MM.1S (cell line): ENCODE measurements around the gene PPP1R12A.
"Not testable (repeated sequence)": the region's sequence is repeated elsewhere in the genome, so short reads cannot be mapped to it uniquely, and the experiment has no call there.

Source experiments
- DNase-seq: peaks from one replicate; pipeline ENCODE4 v3.0.0-alpha.2; 2015
- H2AFZ ChIP-seq: fragments of 300-600 bp; sonication (generic); 2 replicates; pipeline ENCODE4 v1.6.0; 2016; ENCODE audit warnings: antibody characterized with exemption, low read length
- H3F3A ChIP-seq: fragments of 300-600 bp; sonication (generic); 2 replicates; pipeline ENCODE4 v1.6.1; 2016; ENCODE audit warnings: mild to moderate bottlenecking, antibody characterized with exemption, low read length, moderate library complexity, mixed read lengths; ENCODE audit not compliant: insufficient read depth
- H3K27ac ChIP-seq: fragments of 300-600 bp; sonication (generic); 2 replicates; pipeline ENCODE4 v1.5.1; 2016; ENCODE audit warnings: mild to moderate bottlenecking, low read length
- H3K27me3 ChIP-seq: fragments of 300-600 bp; sonication (generic); replicated peaks from 2 replicates; pipeline ENCODE4 v1.6.0; 2016; ENCODE audit warnings: low read length; ENCODE audit not compliant: insufficient read depth
- H3K36me3 ChIP-seq: fragments of 300-600 bp; sonication (generic); replicated peaks from 2 replicates; pipeline ENCODE4 v1.6.1; 2016; ENCODE audit warnings: mild to moderate bottlenecking, low read length, mixed read lengths; ENCODE audit not compliant: insufficient read depth
- H3K4me1 ChIP-seq: fragments of 300-600 bp; sonication (generic); 2 replicates; pipeline ENCODE4 v1.6.1; 2016; ENCODE audit warnings: low read length, mixed read lengths
- H3K4me2 ChIP-seq: fragments of 300-600 bp; sonication (generic); 2 replicates; pipeline ENCODE4 v1.6.0; 2016; ENCODE audit warnings: low read depth, low read length
- H3K4me3 ChIP-seq: fragments of 300-600 bp; sonication (generic); 2 replicates; pipeline ENCODE4 v1.5.1; 2016; ENCODE audit warnings: low read length, mixed read lengths
- H3K79me2 ChIP-seq: fragments of 300-600 bp; sonication (generic); 2 replicates; pipeline ENCODE4 v1.6.1; 2016; ENCODE audit warnings: mixed run types, low read length, mixed read lengths
- H3K9ac ChIP-seq: fragments of 300-600 bp; sonication (generic); 2 replicates; pipeline ENCODE4 v1.6.1; 2016; ENCODE audit warnings: low read length, mixed read lengths
- H3K9me2 ChIP-seq: fragments of 300-600 bp; sonication (generic); replicated peaks from 2 replicates; pipeline ENCODE4 v1.6.1; 2016; ENCODE audit warnings: mild to moderate bottlenecking, low read length, mixed read lengths; ENCODE audit not compliant: insufficient read depth
- H3K9me3 ChIP-seq: fragments of 300-600 bp; sonication (generic); replicated peaks from 2 replicates; pipeline ENCODE4 v1.6.1; 2016; ENCODE audit warnings: mild to moderate bottlenecking, low read length, mixed read lengths; ENCODE audit not compliant: insufficient read depth
- H4K20me1 ChIP-seq: fragments of 300-600 bp; sonication (generic); 2 replicates; pipeline ENCODE4 v1.6.1; 2016; ENCODE audit warnings: mild to moderate bottlenecking, low read length, moderate library complexity, mixed read lengths; ENCODE audit not compliant: insufficient read depth
- CTCF ChIP-seq: fragments of 300-600 bp; sonication (generic); IDR thresholded peaks from 2 replicates; pipeline ENCODE4 v1.5.1; 2016; ENCODE audit warnings: antibody characterized with exemption, low read length, mixed read lengths
- EZH2 ChIP-seq: fragments of 300-600 bp; sonication (generic); optimal IDR thresholded peaks from 2 replicates; pipeline ENCODE3; 2017; ENCODE audit warnings: low read depth, mild to moderate bottlenecking, antibody characterized with exemption, low read length, mixed read lengths
- EZH2phosphoT487 ChIP-seq: fragments of 300-600 bp; sonication (generic); IDR thresholded peaks from 2 replicates; pipeline ENCODE4 v1.6.1; 2018; ENCODE audit warnings: antibody characterized with exemption, low read length

The PPP1R12A gene

DNA sequence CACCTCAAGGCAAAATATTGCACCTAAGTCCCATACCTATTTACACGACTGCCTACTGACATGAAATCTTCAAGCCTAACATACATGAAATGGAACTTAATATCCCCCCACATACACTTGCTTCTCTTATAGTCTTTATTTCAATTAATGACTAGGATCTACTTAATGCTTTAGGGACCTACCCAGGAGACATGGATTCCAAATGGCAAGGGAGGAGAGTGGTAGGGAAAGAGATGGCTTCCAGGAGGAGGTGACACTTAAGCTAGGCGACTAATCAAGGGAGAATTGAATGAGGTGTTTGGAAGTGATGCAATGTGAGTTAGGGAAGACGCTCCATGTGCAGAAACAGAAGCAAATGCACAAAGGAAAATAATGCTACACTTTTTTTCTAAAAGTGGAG, 9.7 kb upstream of the PPP1R12A start:
- H3K9ac ChIP-seq, result no peak overlapping the region
- H3K9me3 ChIP-seq, result 0 out of 2 replicates have a peak, but pooled peaks cover 5% of the 10 kb centered on the region
- H2AFZ ChIP-seq, result no peak overlapping the region
- TF ChIP-seq EZH2 (no peak), CTCF (no peak), EZH2phosphoT487 (no peak)
- DNase-seq, result no peak
- no peak overlapping the region for H3K4me2 ChIP-seq
- H3K27me3 ChIP-seq, result no peaks in the 10 kb centered on the region
- H3K9me2 ChIP-seq, result no peaks in the 10 kb centered on the region
- no peak overlapping the region for H3K4me3 ChIP-seq
- H3K4me1 ChIP-seq, result no peaks in the 10 kb centered on the region
- no peaks in the 10 kb centered on the region for H3K36me3 ChIP-seq
- no peaks in the 10 kb centered on the region for H4K20me1 ChIP-seq
- no peaks in the 10 kb centered on the region for H3F3A ChIP-seq
- no peak overlapping the region for H3K27ac ChIP-seq
- H3K79me2 ChIP-seq, result no peaks in the 10 kb centered on the region

DNA sequence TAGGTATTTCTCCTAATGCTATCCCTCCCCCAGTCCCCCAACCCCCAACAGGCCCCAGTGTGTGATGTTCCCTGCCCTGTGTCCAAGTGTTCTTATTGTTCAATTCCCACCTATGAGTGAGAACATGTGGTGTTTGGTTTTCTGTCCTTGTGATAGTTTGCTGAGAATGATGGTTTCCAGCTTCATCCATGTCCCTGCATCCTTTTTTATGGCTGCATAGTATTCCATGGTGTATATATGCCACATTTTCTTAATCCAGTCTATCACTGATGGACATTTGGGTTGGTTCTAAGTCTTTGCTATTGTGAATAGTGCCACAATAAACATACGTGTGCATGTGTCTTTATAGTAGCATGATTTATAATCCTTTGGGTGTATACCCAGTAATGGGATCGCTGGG, 7.9 kb upstream of the PPP1R12A start:
- not testable (repeated sequence) for H3K4me3 ChIP-seq, H3K27me3 ChIP-seq, H3F3A ChIP-seq

GRCh38 chr12:79939728-79940310, 4.9 kb upstream of the PPP1R12A start:
- peaks cover 16% of the 10 kb centered on the region for H3K79me2 ChIP-seq
- H3K4me3 ChIP-seq, result no peak overlapping the region
- no peak overlapping the region for H3K4me2 ChIP-seq
- H3F3A ChIP-seq, result peaks cover under 1% of the 10 kb centered on the region; the same call in 1 of the 2 replicates
- H3K36me3 ChIP-seq, result no peaks in the 10 kb centered on the region
- H3K9me2 ChIP-seq, result no peaks in the 10 kb centered on the region
- no peak overlapping the region for H3K27ac ChIP-seq
- no peak for DNase-seq
- H3K9ac ChIP-seq, result no peak overlapping the region
- H2AFZ ChIP-seq, result no peak overlapping the region
- no peak for TF ChIP-seq CTCF
- TF ChIP-seq EZH2, result no peak
- no peak for TF ChIP-seq EZH2phosphoT487
- H4K20me1 ChIP-seq, result no peaks in the 10 kb centered on the region
- H3K4me1 ChIP-seq, result peaks cover 10% of the 10 kb centered on the region
- 0 out of 2 replicates have a peak, but pooled peaks cover 2% of the 10 kb centered on the region for H3K9me3 ChIP-seq
- H3K27me3 ChIP-seq, result no peaks in the 10 kb centered on the region

More for the DNA sequence above, 7.9 kb upstream of the PPP1R12A start:
- DNase-seq, H3K36me3 ChIP-seq, H3K9me2 ChIP-seq, H3K4me1 ChIP-seq, H3K9ac ChIP-seq, H4K20me1 ChIP-seq, H3K79me2 ChIP-seq, H3K27ac ChIP-seq, H3K9me3 ChIP-seq, H2AFZ ChIP-seq, H3K4me2 ChIP-seq: not testable (repeated sequence)

DNA sequence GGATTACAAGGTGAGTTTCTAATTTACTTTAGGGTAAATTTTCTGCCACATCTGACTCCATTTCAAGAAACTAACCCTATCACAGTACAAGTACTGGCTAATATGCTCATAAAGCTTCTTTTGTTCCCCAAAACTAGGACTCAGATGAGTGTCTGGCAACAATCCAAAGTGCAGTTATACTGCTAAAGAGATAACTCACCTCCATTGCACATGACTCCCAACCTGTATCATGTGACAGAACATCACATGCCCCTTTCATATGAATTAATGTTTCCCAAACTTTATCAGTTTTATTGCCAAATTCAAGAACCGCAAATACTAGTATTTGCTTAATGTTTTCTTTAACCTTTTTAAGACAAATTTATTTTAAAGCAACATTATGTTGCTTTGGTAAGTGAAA, 3.9 kb upstream of the PPP1R12A start:
- H2AFZ ChIP-seq, result no peak overlapping the region
- H3F3A ChIP-seq, result peaks cover 9% of the 10 kb centered on the region
- no peak for DNase-seq
- no peak overlapping the region for H3K4me3 ChIP-seq
- no peak overlapping the region for H3K9ac ChIP-seq
- no peaks in the 10 kb centered on the region for H3K36me3 ChIP-seq
- H3K27me3 ChIP-seq, result no peaks in the 10 kb centered on the region
- no peak overlapping the region for H3K4me2 ChIP-seq
- no peak for TF ChIP-seq EZH2
- TF ChIP-seq EZH2phosphoT487, result no peak
- no peak for TF ChIP-seq CTCF
- no peaks in the 10 kb centered on the region for H3K9me2 ChIP-seq
- no peak overlapping the region for H3K27ac ChIP-seq
- H3K79me2 ChIP-seq, result peaks cover 26% of the 10 kb centered on the region
- no peaks in the 10 kb centered on the region for H4K20me1 ChIP-seq
- no peaks in the 10 kb centered on the region for H3K9me3 ChIP-seq
- H3K4me1 ChIP-seq, result peaks cover 10% of the 10 kb centered on the region
